Measurements from ENCODE around the gene ABI3BP.

ABI3BP gene

GRCh38 chr3:100834332-100834731 is 158.9 kb downstream of the ABI3BP start:
- no peak for DNase-seq (ENCODE audit: low read depth in 3 of 3)

- DNase-seq (ENCODE audit: low read depth in 3 of 3): no peak
Observed at GRCh38 chr3:100833483-100833882, 159.7 kb downstream of the ABI3BP start.

- no peak for DNase-seq (ENCODE audit: low read depth in 3 of 3)
Observed at GRCh38 chr3:100831629-100832028, 161.6 kb downstream of the ABI3BP start.

- DNase-seq (ENCODE audit: low read depth in 3 of 3): no peak
Observed at GRCh38 chr3:100830931-100831330, 162.3 kb downstream of the ABI3BP start.

- no peak for DNase-seq (ENCODE audit: low read depth in 3 of 3)
Observed at GRCh38 chr3:100825574-100825973, 167.6 kb downstream of the ABI3BP start.

GRCh38 chr3:100815583-100815982 is 177.6 kb downstream of the ABI3BP start:
- no peak for DNase-seq (ENCODE audit: low read depth in 3 of 3)

GRCh38 chr3:100813828-100814227 is 179.4 kb downstream of the ABI3BP start:
- no peak for DNase-seq (ENCODE audit: low read depth in 3 of 3)

GRCh38 chr3:100811779-100812507 is 181.3 kb downstream of the ABI3BP start:
- DNase-seq (ENCODE audit: low read depth in 3 of 3): no peak

- DNase-seq (ENCODE audit: low read depth in 3 of 3): no peak
Observed at GRCh38 chr3:100810671-100811070, 182.6 kb downstream of the ABI3BP start.

GRCh38 chr3:100804631-100805030 is 188.6 kb downstream of the ABI3BP start:
- DNase-seq (ENCODE audit: low read depth in 3 of 3): no peak

- DNase-seq (ENCODE audit: low read depth in 3 of 3): no peak
Observed at GRCh38 chr3:100803711-100804110, 189.5 kb downstream of the ABI3BP start.

- DNase-seq (ENCODE audit: low read depth in 3 of 3): no peak
Observed at GRCh38 chr3:100802126-100802525, 191.1 kb downstream of the ABI3BP start.

- DNase-seq (ENCODE audit: low read depth in 3 of 3): no peak
Observed at GRCh38 chr3:100798012-100798411, 195.2 kb downstream of the ABI3BP start.

- DNase-seq (ENCODE audit: low read depth in 3 of 3): no peak
Observed at GRCh38 chr3:100796556-100796955, 196.7 kb downstream of the ABI3BP start.

GRCh38 chr3:100789579-100789978 is 203.6 kb downstream of the ABI3BP start:
- DNase-seq (ENCODE audit: low read depth in 3 of 3): no peak

- DNase-seq (ENCODE audit: low read depth in 3 of 3): no peak
Observed at GRCh38 chr3:100783619-100784018, 209.6 kb downstream of the ABI3BP start.

- no peak for DNase-seq (ENCODE audit: low read depth in 3 of 3)
Observed at GRCh38 chr3:100782906-100783305, 210.3 kb downstream of the ABI3BP start.

- DNase-seq (ENCODE audit: low read depth in 3 of 3): no peak
Observed at GRCh38 chr3:100782348-100782747, 210.9 kb downstream of the ABI3BP start.

GRCh38 chr3:100781301-100781700 is 211.9 kb downstream of the ABI3BP start:
- DNase-seq (ENCODE audit: low read depth in 3 of 3): no peak

- DNase-seq (ENCODE audit: low read depth in 3 of 3): no peak
Observed at GRCh38 chr3:100780071-100780622, 213.1 kb downstream of the ABI3BP start.

GRCh38 chr3:100779480-100779879 is 213.7 kb downstream of the ABI3BP start:
- no peak for DNase-seq (ENCODE audit: low read depth in 3 of 3)

GRCh38 chr3:100777271-100777670 is 215.9 kb downstream of the ABI3BP start:
- no peak for DNase-seq (ENCODE audit: low read depth in 3 of 3)

- DNase-seq (ENCODE audit: low read depth in 3 of 3): no peak
Observed at GRCh38 chr3:100776746-100777145, 216.5 kb downstream of the ABI3BP start.
